Fibroblast of lung (primary cell): ENCODE data around the gene S100A3. TPM values are rescaled to one million over a fixed set of nuclear protein-coding genes. Genes with fewer than 3 reads are reported as not detected.
A peak's percentile ranks its signal among the peaks of the same experiment; 100 is the strongest.

Source experiments
- DNase-seq, 2 donors: peaks; one replicate each; pipeline versions ENCODE4 v3.0.0 to v3.0.0-alpha.2; 2010; ENCODE audit warnings: low read depth in 2 of 2
- H2AFZ ChIP-seq: 2 replicates; pipeline ENCODE4 v1.5.1; 2012; ENCODE audit warnings: low read length, control low read depth, inconsistent platforms
- H3K27ac ChIP-seq: 2 replicates; pipeline ENCODE4 v1.5.1; 2011; ENCODE audit warnings: low read length, control low read depth; ENCODE audit not compliant: insufficient read depth
- H3K27me3 ChIP-seq: 2 replicates; pipeline ENCODE4 v1.5.1; 2011; ENCODE audit warnings: mild to moderate bottlenecking, low read length; ENCODE audit not compliant: control insufficient read depth, insufficient read depth
- H3K36me3 ChIP-seq: 2 replicates; pipeline ENCODE4 v1.5.1; 2011; ENCODE audit warnings: low read length; ENCODE audit not compliant: control insufficient read depth, insufficient read depth
- H3K4me1 ChIP-seq: 2 replicates; pipeline ENCODE4 v1.5.1; 2011; ENCODE audit warnings: low read length; ENCODE audit not compliant: control insufficient read depth, insufficient read depth; ENCODE audit errors: extremely low read depth
- H3K4me2 ChIP-seq: 2 replicates; pipeline ENCODE4 v1.5.1; 2011; ENCODE audit warnings: low read length, control low read depth; ENCODE audit not compliant: insufficient read depth; ENCODE audit errors: extremely low read depth
- H3K4me3 ChIP-seq, 4 experiments: fragments of 200-600 bp in 1 of 4; sonication (generic) in 1 of 4; replicated peaks in 1 of 4; 2 replicates each; pipeline ENCODE4 v1.5.1; 2011 to 2016; ENCODE audit warnings: low read length in 4 of 4, low read depth in 3 of 4, mild to moderate bottlenecking in 3 of 4, control low read depth in 2 of 4, inconsistent platforms in 1 of 4, mixed read lengths in 1 of 4; ENCODE audit not compliant: insufficient read depth in 1 of 4; ENCODE audit errors: control extremely low read depth in 1 of 4
- H3K79me2 ChIP-seq: 2 replicates; pipeline ENCODE4 v1.5.1; 2012; ENCODE audit warnings: mild to moderate bottlenecking, low read length, inconsistent platforms; ENCODE audit not compliant: control insufficient read depth, insufficient read depth
- H3K9ac ChIP-seq: 2 replicates; pipeline ENCODE4 v1.5.1; 2011; ENCODE audit warnings: mild to moderate bottlenecking, low read length, control low read depth; ENCODE audit not compliant: insufficient read depth
- H3K9me3 ChIP-seq: 2 replicates; pipeline ENCODE4 v1.5.1; 2012; ENCODE audit warnings: low read depth, low read length; ENCODE audit not compliant: control insufficient read depth, insufficient read depth
- H4K20me1 ChIP-seq: 2 replicates; pipeline ENCODE4 v1.5.1; 2011; ENCODE audit warnings: low read length; ENCODE audit not compliant: control insufficient read depth, insufficient read depth; ENCODE audit errors: extremely low read depth
- EZH2 ChIP-seq: IDR thresholded peaks from 2 replicates; pipeline ENCODE4 v1.5.1; 2012; ENCODE audit warnings: low read length, control low read depth, mild to moderate bottlenecking; ENCODE audit errors: missing control alignments
- polyA plus RNA-seq, 2 donors: library from polyadenylated mRNA; depleted of rRNA in 1 of 2; stranded (reverse) in 1 of 2; unstranded in 1 of 2; fragments of >200 nt; gene quantifications; 2 replicates each; pipeline ENCODE4 v1.2.1, GENCODE V29; 2011 to 2012; ENCODE audit warnings: missing spikeins in 1 of 2
- total RNA-seq: library from RNA; depleted of rRNA; stranded (reverse); fragments of >200 nt; gene quantifications from 2 replicates; pipeline ENCODE4 v1.2.1, GENCODE V29; 2014
- TF ChIP-seq, protein P1 (sequence below), 2 donors: IDR thresholded peaks in 1 of 2; conservative IDR thresholded peaks in 1 of 2; 1 replicate in 1 of 2; 2 replicates in 1 of 2; pipeline ENCODE4 v1.5.1; 2011 to 2012; ENCODE audit warnings: low read length in 2 of 2, control low read depth in 1 of 2, inconsistent platforms in 1 of 2, low read depth in 1 of 2, mild to moderate bottlenecking in 1 of 2

Gene S100A3
- total and polyA plus RNA-seq, 2 donors (not counting 1 experiment from before 2014, with no cell fraction given) = 6.8 to 14.8 TPM

DNA sequence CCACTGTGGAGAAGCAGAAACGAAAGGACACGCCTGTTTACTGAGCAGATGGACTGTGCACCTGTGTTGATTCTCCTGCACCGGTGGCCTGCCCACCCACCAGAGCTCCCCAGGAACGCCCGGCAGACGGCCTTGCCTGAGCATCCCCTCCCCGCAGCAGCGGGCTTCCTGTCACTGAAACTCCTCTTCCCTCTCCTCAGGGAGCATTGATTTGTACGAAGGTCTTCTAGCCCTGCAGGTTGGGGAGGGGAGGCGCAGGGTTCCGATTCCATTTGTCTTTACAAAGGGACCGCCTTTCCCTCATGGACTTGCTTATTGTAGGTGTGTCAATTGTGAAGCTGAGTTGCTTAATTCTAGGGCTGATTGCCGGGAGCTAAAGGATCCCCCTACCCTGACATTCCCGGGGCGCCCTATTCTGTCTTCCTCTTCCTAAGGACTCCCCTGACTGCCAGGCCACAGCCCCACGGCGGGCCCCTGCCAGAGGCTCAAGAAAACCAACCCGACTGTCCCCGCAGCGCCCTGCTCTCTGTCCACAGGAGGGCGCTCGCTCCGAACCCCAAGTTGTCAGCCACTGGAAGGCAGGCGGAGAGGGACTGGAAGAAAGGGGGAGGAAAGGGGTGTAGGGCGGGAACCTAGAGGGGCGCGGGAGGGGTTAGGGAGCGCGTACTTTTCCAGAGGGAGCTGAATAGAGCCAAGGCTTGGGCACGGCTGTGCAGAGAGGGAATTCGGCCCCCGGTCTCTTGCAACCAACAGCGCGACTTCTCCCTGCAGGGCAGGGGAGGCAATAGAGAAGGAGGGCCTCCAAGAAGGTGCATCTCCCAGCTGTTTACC, 16.1 kb downstream of the S100A3 start:
- H3K79me2 ChIP-seq = peaks cover 23% of the 10 kb centered on the region
- peak overlapping the region; percentile 96 to 100 (median 98) for H3K4me3 ChIP-seq
- H3K4me2 ChIP-seq = peak overlapping the region; percentile 86
- H2AFZ ChIP-seq = no peak overlapping the region
- no peaks in the 10 kb centered on the region for H3K27me3 ChIP-seq
- H3K36me3 ChIP-seq = peaks cover 6% of the 10 kb centered on the region
- no peaks in the 10 kb centered on the region for H4K20me1 ChIP-seq
- TF ChIP-seq EZH2 = no peak
- TF ChIP-seq, protein P1, sequence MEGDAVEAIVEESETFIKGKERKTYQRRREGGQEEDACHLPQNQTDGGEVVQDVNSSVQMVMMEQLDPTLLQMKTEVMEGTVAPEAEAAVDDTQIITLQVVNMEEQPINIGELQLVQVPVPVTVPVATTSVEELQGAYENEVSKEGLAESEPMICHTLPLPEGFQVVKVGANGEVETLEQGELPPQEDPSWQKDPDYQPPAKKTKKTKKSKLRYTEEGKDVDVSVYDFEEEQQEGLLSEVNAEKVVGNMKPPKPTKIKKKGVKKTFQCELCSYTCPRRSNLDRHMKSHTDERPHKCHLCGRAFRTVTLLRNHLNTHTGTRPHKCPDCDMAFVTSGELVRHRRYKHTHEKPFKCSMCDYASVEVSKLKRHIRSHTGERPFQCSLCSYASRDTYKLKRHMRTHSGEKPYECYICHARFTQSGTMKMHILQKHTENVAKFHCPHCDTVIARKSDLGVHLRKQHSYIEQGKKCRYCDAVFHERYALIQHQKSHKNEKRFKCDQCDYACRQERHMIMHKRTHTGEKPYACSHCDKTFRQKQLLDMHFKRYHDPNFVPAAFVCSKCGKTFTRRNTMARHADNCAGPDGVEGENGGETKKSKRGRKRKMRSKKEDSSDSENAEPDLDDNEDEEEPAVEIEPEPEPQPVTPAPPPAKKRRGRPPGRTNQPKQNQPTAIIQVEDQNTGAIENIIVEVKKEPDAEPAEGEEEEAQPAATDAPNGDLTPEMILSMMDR (conservative IDR thresholded peaks at IDR 0.05 in 1 of 2, IDR thresholded peaks at IDR 0.05 in 1 of 2; ENCODE audit: low read depth in 1 of 2, low read length in 2 of 2) = peak; percentile 85 to 88
- H3K4me1 ChIP-seq = peaks cover 10% of the 10 kb centered on the region
- DNase-seq = peak; percentile 79 to 90
- H3K9me3 ChIP-seq = no peaks in the 10 kb centered on the region
- H3K9ac ChIP-seq = no peak overlapping the region
- H3K27ac ChIP-seq = peak overlapping the region; percentile 98

DNA sequence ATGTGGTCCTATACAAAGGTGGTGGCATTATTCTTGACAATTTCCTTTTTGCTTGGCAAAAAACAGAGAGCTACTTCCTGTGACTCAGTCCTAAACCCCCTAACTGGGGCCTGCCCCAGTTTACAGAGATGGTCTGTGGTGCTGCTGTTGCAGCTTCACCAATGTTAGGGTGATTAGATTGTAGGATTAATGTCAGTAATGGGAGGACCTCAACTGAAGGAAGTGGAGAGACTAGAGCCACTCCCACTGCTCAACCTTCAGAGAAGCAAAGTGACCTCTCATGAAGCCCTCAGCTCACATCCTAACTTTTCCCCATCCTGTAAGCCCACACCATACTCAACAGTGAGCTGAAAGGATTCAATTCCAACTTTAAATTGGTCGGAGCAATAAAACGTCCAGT, 16.9 kb downstream of the S100A3 start:
- Histone ChIP-seq H3K9me3 (no peaks in the 10 kb centered on the region), H4K20me1 (no peaks in the 10 kb centered on the region), H3K79me2 (peaks cover 23% of the 10 kb centered on the region), H2AFZ (no peak overlapping the region), H3K4me1 (peaks cover 10% of the 10 kb centered on the region), H3K9ac (no peak overlapping the region), H3K27ac (no peak overlapping the region), H3K4me3 (no peak overlapping the region), H3K4me2 (no peak overlapping the region), H3K27me3 (no peaks in the 10 kb centered on the region), H3K36me3 (peaks cover 6% of the 10 kb centered on the region)
- TF ChIP-seq, protein P1 (conservative IDR thresholded peaks at IDR 0.05 in 1 of 2, IDR thresholded peaks at IDR 0.05 in 1 of 2; ENCODE audit: low read depth in 1 of 2, low read length in 2 of 2) = no peak
- no peak for TF ChIP-seq EZH2
- DNase-seq = no peak

DNA sequence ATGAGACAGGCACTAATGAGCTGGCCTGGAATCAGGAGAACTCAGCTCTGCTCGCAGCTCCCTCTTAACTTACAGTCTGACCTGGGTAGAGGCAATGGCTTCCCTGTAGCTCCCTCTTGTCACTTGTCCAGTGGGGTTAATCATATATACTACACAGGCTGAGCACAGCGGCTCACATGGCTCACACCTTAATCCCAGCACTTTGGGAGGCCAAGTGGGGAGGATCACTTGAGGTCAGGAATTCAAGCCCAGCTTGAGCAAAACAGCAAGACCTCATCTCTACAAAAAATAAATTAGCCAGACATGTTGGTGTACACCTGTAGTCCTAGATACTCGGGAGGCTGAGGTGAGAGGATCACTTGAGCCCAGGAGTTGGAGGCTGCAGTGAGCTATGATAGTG, 17.4 kb downstream of the S100A3 start:
- no peaks in the 10 kb centered on the region for H4K20me1 ChIP-seq
- no peak for TF ChIP-seq EZH2
- H3K36me3 ChIP-seq = peaks cover 6% of the 10 kb centered on the region
- H3K79me2 ChIP-seq = peaks cover 23% of the 10 kb centered on the region
- no peak overlapping the region for H2AFZ ChIP-seq
- H3K4me3 ChIP-seq = no peak overlapping the region
- no peak overlapping the region for H3K4me2 ChIP-seq
- peaks cover 10% of the 10 kb centered on the region for H3K4me1 ChIP-seq
- no peaks in the 10 kb centered on the region for H3K9me3 ChIP-seq
- H3K27ac ChIP-seq = no peak overlapping the region
- H3K9ac ChIP-seq = no peak overlapping the region
- DNase-seq = no peak
- H3K27me3 ChIP-seq = no peaks in the 10 kb centered on the region
